Smooth muscle cell of the coronary artery (primary cell): Measurements from ENCODE around the gene HMGN5. TPM values are rescaled to one million over a fixed set of nuclear protein-coding genes. Genes with fewer than 3 reads are reported as not detected.

Source experiments
- total RNA-seq: library from RNA; depleted of rRNA; stranded (reverse); fragments of >200 nt; gene quantifications from 2 replicates; pipeline ENCODE4 v1.2.3, GENCODE V29; 2014; ENCODE audit warnings: low replicate concordance

HMGN5 gene, protein sequence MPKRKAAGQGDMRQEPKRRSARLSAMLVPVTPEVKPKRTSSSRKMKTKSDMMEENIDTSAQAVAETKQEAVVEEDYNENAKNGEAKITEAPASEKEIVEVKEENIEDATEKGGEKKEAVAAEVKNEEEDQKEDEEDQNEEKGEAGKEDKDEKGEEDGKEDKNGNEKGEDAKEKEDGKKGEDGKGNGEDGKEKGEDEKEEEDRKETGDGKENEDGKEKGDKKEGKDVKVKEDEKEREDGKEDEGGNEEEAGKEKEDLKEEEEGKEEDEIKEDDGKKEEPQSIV
- total RNA-seq, result 0.53 TPM in 1 of 2 replicates, not detected in the other

DNA sequence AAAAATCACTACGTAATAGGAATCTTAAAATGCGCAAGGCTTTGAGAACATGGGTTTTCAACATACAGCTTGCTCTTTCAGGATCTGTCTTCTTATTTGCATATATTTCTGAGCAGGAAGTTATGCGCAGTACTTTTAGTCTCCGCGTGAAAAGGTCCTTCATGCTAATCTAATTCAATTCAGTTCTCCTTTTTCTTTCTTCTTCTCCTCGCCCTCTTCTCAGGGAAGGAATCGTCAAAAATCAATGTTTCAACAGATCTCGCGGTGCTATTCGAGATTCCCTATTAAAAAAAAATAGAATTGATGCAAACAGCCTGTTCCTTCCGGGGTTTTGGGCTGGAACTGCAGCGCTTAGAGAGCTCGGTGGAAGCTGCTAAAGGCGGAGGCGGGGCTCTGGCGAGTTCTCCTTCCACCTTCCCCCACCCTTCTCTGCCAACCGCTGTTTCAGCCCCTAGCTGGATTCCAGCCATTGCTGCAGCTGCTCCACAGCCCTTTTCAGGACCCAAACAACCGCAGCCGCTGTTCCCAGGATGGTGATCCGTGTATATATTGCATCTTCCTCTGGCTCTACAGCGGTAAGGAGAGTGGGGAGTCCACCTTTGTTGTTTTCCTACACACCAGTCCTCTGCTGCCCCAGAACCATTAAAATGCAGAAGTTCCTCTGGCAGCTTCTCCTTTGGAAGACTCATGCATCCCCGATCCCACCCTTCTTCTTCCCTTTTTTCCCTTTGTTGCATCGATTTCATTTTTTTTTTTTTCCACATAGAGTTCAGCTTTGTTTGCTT, at the start of gene HMGN5, which contains the start of gene SH3BGRL:
Gene HMGN5 (minus strand): TSS at position 243 of the 785 bp plus-strand sequence. CDS start 80,364 bp downstream, outside the sequence.
Gene SH3BGRL (plus strand): TSS at position 432 of the 785 bp plus-strand sequence. CDS start 99 bp downstream, at position 531.

Other genes starting within 250 kb of the HMGN5 start
- 26.2 and 38.4 TPM in 2 replicates for gene SH3BGRL, start 189 bp upstream of the HMGN5 start, total RNA-seq